AG09319 (cell line): ENCODE measurements around the gene GFY.

Experiments
- DNase-seq: peaks from one replicate; pipeline ENCODE4 v3.0.0-alpha.2; 2010; ENCODE audit warnings: low read depth; ENCODE audit errors: extremely low read depth
- CTCF ChIP-seq: IDR thresholded peaks from 2 replicates; pipeline ENCODE4 v1.5.1; 2011; ENCODE audit warnings: low read depth, mild to moderate bottlenecking, inconsistent platforms, low read length, moderate library complexity

GFY gene

GRCh38 chr19:49409441-49410029, 15.7 kb upstream of the GFY start:
- TF ChIP-seq CTCF: no peak
- no peak for DNase-seq

- no peak for TF ChIP-seq CTCF
- no peak for DNase-seq
Observed at GRCh38 chr19:49411681-49412326, 13.4 kb upstream of the GFY start.

- DNase-seq: no peak
- no peak for TF ChIP-seq CTCF
Observed at GRCh38 chr19:49413348-49413747, 11.8 kb upstream of the GFY start.

- no peak for TF ChIP-seq CTCF
Observed at GRCh38 chr19:49414256-49414655, 10.9 kb upstream of the GFY start.

GRCh38 chr19:49415102-49415809, 9.9 kb upstream of the GFY start:
- DNase-seq: no peak
- TF ChIP-seq CTCF: no peak

More at GRCh38 chr19:49414256-49414655, 10.9 kb upstream of the GFY start:
- DNase-seq: no peak

GRCh38 chr19:49415810-49416200, 9.4 kb upstream of the GFY start:
- no peak for TF ChIP-seq CTCF

GRCh38 chr19:49417088-49417487, 8.1 kb upstream of the GFY start:
- DNase-seq: no peak

More at GRCh38 chr19:49415810-49416200, 9.4 kb upstream of the GFY start:
- DNase-seq: no peak

More at GRCh38 chr19:49417088-49417487, 8.1 kb upstream of the GFY start:
- TF ChIP-seq CTCF: no peak
